ENCODE measurements around the gene MPL. TPM values are rescaled to one million over a fixed set of nuclear protein-coding genes. Genes with fewer than 3 reads are reported as not detected.

Gene MPL
- total and polyA plus RNA-seq, 2 of the 13 experiments (the other 11 are each of a cell fraction or from before 2014, with no cell fraction given) = not detected

- TF ChIP-seq TMF1 (CRISPR knock-in tag; IDR thresholded peaks at IDR 0.05; ENCODE audit: low read depth) = peak; percentile 93
- no peak for TF ChIP-seq GPBP1L1 (CRISPR knock-in tag; IDR thresholded peaks at IDR 0.05)
- TF ChIP-seq ZFP62 (CRISPR knock-in tag; IDR thresholded peaks at IDR 0.05) = no peak
- no peak for TF ChIP-seq PREB (CRISPR knock-in tag; IDR thresholded peaks at IDR 0.05)
- no peak; the same call in 1 of the 2 replicates for TF ChIP-seq KLF6 (CRISPR knock-in tag; IDR thresholded peaks at IDR 0.05)
- TF ChIP-seq HBP1 (CRISPR knock-in tag; IDR thresholded peaks at IDR 0.05; ENCODE audit: low read depth) = peak; percentile 95; the same call in 1 of the 2 replicates
- peak; percentile 90 for TF ChIP-seq DRAP1 (CRISPR knock-in tag; IDR thresholded peaks at IDR 0.05)
- TF ChIP-seq NFRKB (IDR thresholded peaks at IDR 0.05) = no peak
- no peak for TF ChIP-seq ZMYM3 (CRISPR knock-in tag; IDR thresholded peaks at IDR 0.05)
- peak; percentile 93 for TF ChIP-seq E2F5 (CRISPR knock-in tag; conservative IDR thresholded peaks at IDR 0.05)
- peak; percentile 82 to 87 for TF ChIP-seq POLR2A (IDR thresholded peaks at IDR 0.05; ENCODE audit: insufficient read depth in 1 of 2, low read depth in 2 of 2, low read length in 2 of 2)
- no peak for TF ChIP-seq MLLT10 (CRISPR knock-in tag; IDR thresholded peaks at IDR 0.05)
- no peak for TF ChIP-seq NFATC3 (CRISPR knock-in tag; IDR thresholded peaks at IDR 0.05)
- TF ChIP-seq SNAI1 (CRISPR knock-in tag; IDR thresholded peaks at IDR 0.05; ENCODE audit: borderline replicate concordance) = peak; percentile 69; the same call in 1 of the 2 replicates
- TF ChIP-seq HOXD1 (CRISPR knock-in tag; IDR thresholded peaks at IDR 0.05) = no peak
- TF ChIP-seq GTF2F1 (IDR thresholded peaks at IDR 0.05; ENCODE audit: low read length) = 0 out of 2 replicates have a peak, but pooled peaks have one; percentile 4
- TF ChIP-seq IRF9 (CRISPR knock-in tag; IDR thresholded peaks at IDR 0.05; ENCODE audit: borderline replicate concordance) = no peak
- TF ChIP-seq ZNF446 (CRISPR knock-in tag; IDR thresholded peaks at IDR 0.05) = no peak
- peak; percentile 49; the same call in 1 of the 2 replicates for TF ChIP-seq HNRNPL (IDR thresholded peaks at IDR 0.05; ENCODE audit: low read depth, low read length)
- peak; percentile 70 for TF ChIP-seq CREM (IDR thresholded peaks at IDR 0.05)
- TF ChIP-seq CREM (CRISPR knock-in tag; IDR thresholded peaks at IDR 0.05) = no peak
- TF ChIP-seq ZNF790 (CRISPR knock-in tag; IDR thresholded peaks at IDR 0.05; ENCODE audit: borderline replicate concordance) = no peak
- no peak; the same call in 1 of the 2 replicates for TF ChIP-seq FOXJ3 (CRISPR knock-in tag; IDR thresholded peaks at IDR 0.05; ENCODE audit: borderline replicate concordance)
These were observed 21.4 kb downstream of the MPL start, which contains the start of gene CDC20 (continued) for GRCh38 chr1:43358746-43359693.

Measured in HepG2 (cell line).